HEK293T (cell line): ENCODE measurements around the gene ARHGAP30.

Experiments
- CTCF ChIA-PET: fragments of 350-600 bp; formaldehyde crosslinking; extraction: SDS; loops from one replicate; lab custom pipeline; 2021; ENCODE audit warnings: antibody characterized with exemption, inconsistent platforms; lab: Yijun Ruan, JAX
- POLR2A ChIA-PET: fragments of 350-600 bp; formaldehyde crosslinking; extraction: SDS; loops from one replicate; lab custom pipeline; 2020; ENCODE audit warnings: antibody characterized with exemption, inconsistent platforms; lab: Yijun Ruan, JAX
- DNase-seq: peaks from one replicate; pipeline ENCODE4 v3.0.0; 2012; ENCODE audit warnings: mixed read lengths; ENCODE audit errors: extremely low spot score
- ARNT ChIP-seq: fragments of 450-650 bp; IDR thresholded peaks from 2 replicates; pipeline ENCODE4 v1.6.1; 2017; ENCODE audit warnings: mild to moderate bottlenecking
- BHLHE40 ChIP-seq: fragments of 450-650 bp; IDR thresholded peaks from 2 replicates; pipeline ENCODE4 v1.6.1; 2016; ENCODE audit warnings: mild to moderate bottlenecking, moderate library complexity, borderline replicate concordance
- CTBP1 ChIP-seq: fragments of 450-650 bp; IDR thresholded peaks from 2 replicates; pipeline ENCODE4 v1.6.1; 2016; ENCODE audit warnings: borderline replicate concordance
- ELF4 ChIP-seq: fragments of 450-650 bp; IDR thresholded peaks from 2 replicates; pipeline ENCODE4 v1.6.1; 2017; ENCODE audit warnings: antibody characterized with exemption
- FOXA1 ChIP-seq: fragments of 450-650 bp; IDR thresholded peaks from 2 replicates; pipeline ENCODE4 v1.6.1; 2016; ENCODE audit warnings: mild to moderate bottlenecking
- FOXK2 ChIP-seq: fragments of 450-650 bp; IDR thresholded peaks from 2 replicates; pipeline ENCODE4 v1.6.1; 2016; ENCODE audit warnings: mild to moderate bottlenecking
- FOXM1 ChIP-seq: fragments of 450-650 bp; IDR thresholded peaks from 2 replicates; pipeline ENCODE4 v1.6.1; 2017; ENCODE audit warnings: mild to moderate bottlenecking, borderline replicate concordance
- HDGF ChIP-seq: fragments of 450-650 bp; IDR thresholded peaks from 2 replicates; pipeline ENCODE4 v1.6.1; 2017; ENCODE audit warnings: antibody characterized with exemption, borderline replicate concordance
- L3MBTL2 ChIP-seq: fragments of 450-650 bp; conservative IDR thresholded peaks from 2 replicates; pipeline ENCODE4 v1.6.1; 2016; ENCODE audit warnings: mild to moderate bottlenecking
- LEF1 ChIP-seq: fragments of 450-650 bp; IDR thresholded peaks from 2 replicates; pipeline ENCODE4 v1.6.1; 2017; ENCODE audit warnings: mild to moderate bottlenecking, borderline replicate concordance
- NFRKB ChIP-seq: fragments of 450-650 bp; IDR thresholded peaks from 2 replicates; pipeline ENCODE4 v1.6.1; 2016; ENCODE audit warnings: mild to moderate bottlenecking, moderate library complexity
- PKNOX1 ChIP-seq: fragments of 450-650 bp; IDR thresholded peaks from 2 replicates; pipeline ENCODE4 v1.6.1; 2016
- SP1 ChIP-seq: fragments of 450-650 bp; IDR thresholded peaks from 2 replicates; pipeline ENCODE4 v1.6.1; 2017
- SUZ12 ChIP-seq: fragments of 450-650 bp; IDR thresholded peaks from 2 replicates; pipeline ENCODE4 v1.6.1; 2016; ENCODE audit warnings: mild to moderate bottlenecking
- TARDBP ChIP-seq: fragments of 450-650 bp; IDR thresholded peaks from 2 replicates; pipeline ENCODE4 v1.6.1; 2016
- ZNF384 ChIP-seq: fragments of 450-650 bp; IDR thresholded peaks from 2 replicates; pipeline ENCODE4 v1.6.1; 2016

Gene ARHGAP30

GRCh38 chr1:161059293-161059692 is 10.4 kb downstream of the ARHGAP30 start:
- CTCF ChIA-PET = no interaction called here
- DNase-seq = no peak
- TF ChIP-seq BHLHE40 (no peak), LEF1 (no peak), FOXA1 (no peak), ELF4 (no peak), L3MBTL2 (no peak), FOXK2 (no peak), PKNOX1 (no peak), ARNT (no peak), NFRKB (no peak), HDGF (no peak), ZNF384 (no peak)
- POLR2A ChIA-PET = interaction anchor here (1.1 to 2.6 kb wide), 2 partner anchors 10 to 13 kb away, joined by 5 to 6 read pairs; partner anchors contain the start of gene USF1

- ChIA-PET POLR2A (interaction anchor here (1.3 to 1.4 kb wide), 2 partner anchors 9 kb away, joined by 4 read pairs; partner anchors contain the start of gene USF1), CTCF (no interaction called here)
- TF ChIP-seq TARDBP = no peak
- no peak for TF ChIP-seq SUZ12
- no peak for TF ChIP-seq L3MBTL2
- TF ChIP-seq LEF1 = no peak
- no peak for TF ChIP-seq PKNOX1
- no peak for TF ChIP-seq FOXM1
- no peak for TF ChIP-seq FOXA1
- no peak for TF ChIP-seq NFRKB
- TF ChIP-seq FOXK2 = no peak
- no peak for TF ChIP-seq ARNT
- TF ChIP-seq BHLHE40 = no peak
- no peak for TF ChIP-seq HDGF
- TF ChIP-seq ELF4 = no peak
- no peak for TF ChIP-seq CTBP1
- TF ChIP-seq ZNF384 = no peak
- TF ChIP-seq SP1 = no peak
- no peak for DNase-seq
Measured at GRCh38 chr1:161054805-161055204, 14.9 kb downstream of the ARHGAP30 start.

GRCh38 chr1:161054232-161054631 is 15.5 kb downstream of the ARHGAP30 start:
- no peak for DNase-seq
- TF ChIP-seq SP1 (no peak), PKNOX1 (no peak), ARNT (no peak), ELF4 (no peak), L3MBTL2 (no peak), LEF1 (no peak), CTBP1 (no peak), FOXA1 (no peak)
- CTCF ChIA-PET = no interaction called here
- POLR2A ChIA-PET = interaction anchor here (1.4 kb wide), 1 partner anchor 9 kb away, joined by 4 read pairs; the partner anchor contains the start of gene USF1

- no peak for DNase-seq
- POLR2A ChIA-PET = no interaction called here
- TF ChIP-seq ELF4 = no peak
- TF ChIP-seq FOXM1 = no peak
- TF ChIP-seq BHLHE40 = no peak
- TF ChIP-seq L3MBTL2 = no peak
- TF ChIP-seq ZNF384 = no peak
- no peak for TF ChIP-seq SP1
- TF ChIP-seq SUZ12 = no peak
- no peak for TF ChIP-seq ARNT
- no peak for TF ChIP-seq TARDBP
- TF ChIP-seq PKNOX1 = no peak
- TF ChIP-seq FOXA1 = no peak
- CTCF ChIA-PET = no interaction called here
Measured at GRCh38 chr1:161052899-161053298, 16.8 kb downstream of the ARHGAP30 start.

- ChIA-PET CTCF (no interaction called here), POLR2A (no interaction called here)
- no peak for DNase-seq
- no peak for TF ChIP-seq PKNOX1
- TF ChIP-seq BHLHE40 = no peak
- TF ChIP-seq ELF4 = no peak
- TF ChIP-seq ZNF384 = no peak
Measured at GRCh38 chr1:161051219-161051618, 18.5 kb downstream of the ARHGAP30 start.
